GM18526 (cell line): ENCODE results near the gene HDHD3.

ENCODE experiments used
- POLR2A ChIP-seq: IDR thresholded peaks from 3 replicates; pipeline ENCODE4 v1.6.1; 2011; ENCODE audit not compliant: insufficient read length; ENCODE audit errors: extremely low read depth

Gene HDHD3

GRCh38 chr9:113372059-113372458, 4.7 kb downstream of the HDHD3 start:
- no peak for TF ChIP-seq POLR2A

- no peak for TF ChIP-seq POLR2A
These were observed 5.9 kb downstream of the HDHD3 start for GRCh38 chr9:113370806-113371325.

GRCh38 chr9:113369855-113370140, 7.0 kb downstream of the HDHD3 start:
- no peak for TF ChIP-seq POLR2A

GRCh38 chr9:113368982-113369854, 7.6 kb downstream of the HDHD3 start:
- no peak for TF ChIP-seq POLR2A

- TF ChIP-seq POLR2A: no peak
These were observed 8.3 kb downstream of the HDHD3 start for GRCh38 chr9:113368348-113368981.

- TF ChIP-seq POLR2A: no peak
These were observed 11.8 kb downstream of the HDHD3 start for GRCh38 chr9:113364951-113365350.

GRCh38 chr9:113363336-113363735, 13.4 kb downstream of the HDHD3 start:
- no peak for TF ChIP-seq POLR2A

- TF ChIP-seq POLR2A: no peak
These were observed 15.3 kb downstream of the HDHD3 start for GRCh38 chr9:113361304-113362018.

- no peak for TF ChIP-seq POLR2A
These were observed 16.4 kb downstream of the HDHD3 start for GRCh38 chr9:113360242-113360842.

GRCh38 chr9:113359385-113359784, 17.4 kb downstream of the HDHD3 start:
- no peak for TF ChIP-seq POLR2A

- no peak for TF ChIP-seq POLR2A
These were observed 20.0 kb downstream of the HDHD3 start for GRCh38 chr9:113356686-113357292.

- no peak for TF ChIP-seq POLR2A
These were observed 21.7 kb downstream of the HDHD3 start for GRCh38 chr9:113355040-113355596.

- no peak for TF ChIP-seq POLR2A
These were observed 24.4 kb downstream of the HDHD3 start for GRCh38 chr9:113352411-113352810.

- no peak for TF ChIP-seq POLR2A
These were observed 24.8 kb downstream of the HDHD3 start for GRCh38 chr9:113352006-113352405.

- no peak for TF ChIP-seq POLR2A
These were observed 25.8 kb downstream of the HDHD3 start for GRCh38 chr9:113350937-113351336.
